H1 (cell line): ENCODE measurements around the gene PFDN4. TPM values are rescaled to one million over a fixed set of nuclear protein-coding genes. Genes with fewer than 3 reads are reported as not detected.

Source experiments
- JUN ChIP-seq: IDR thresholded peaks from 2 replicates; pipeline ENCODE4 v1.6.1; 2011; ENCODE audit warnings: low read depth, mild to moderate bottlenecking, improper control_type of control experiment, low read length
- KDM4A ChIP-seq: IDR thresholded peaks from one replicate; pipeline ENCODE4 v1.7.1; 2012; ENCODE audit warnings: low read depth, mild to moderate bottlenecking, moderate library complexity, low read length, inconsistent platforms; ENCODE audit not compliant: severe bottlenecking
- POLR2AphosphoS5 ChIP-seq: IDR thresholded peaks from 2 replicates; pipeline ENCODE4 v1.6.1; 2011; ENCODE audit warnings: low read depth, low read length
- RBBP5 ChIP-seq: IDR thresholded peaks from 2 replicates; pipeline ENCODE4 v1.7.1; 2012; ENCODE audit warnings: low read depth, mild to moderate bottlenecking, inconsistent platforms, low read length, moderate library complexity, borderline replicate concordance
- SAP30 ChIP-seq: fragments of 300-600 bp; sonication (generic); IDR thresholded peaks from 2 replicates; pipeline ENCODE4 v1.7.1; 2012; ENCODE audit warnings: low read length, moderate library complexity, mild to moderate bottlenecking, inconsistent platforms; ENCODE audit not compliant: insufficient read depth, insufficient replicate concordance
- polyA plus RNA-seq, 7 experiments: library from polyadenylated mRNA; depleted of rRNA in 3 of 7; stranded (reverse) in 5 of 7; unstranded in 2 of 7; fragments of >200 nt in 5 of 7; fragments of 200-250 nt in 2 of 7; gene quantifications; 1 replicate in 5 of 7; 2 replicates in 1 of 7; 4 replicates in 1 of 7; pipeline versions ENCODE4 v1.2.1 to v1.2.3, GENCODE V29; 2011 to 2013; ENCODE audit warnings: missing spikeins in 2 of 7, mixed read lengths in 2 of 7
- total RNA-seq: library from RNA; stranded (reverse); fragmentation: NEBNext Ultra II Directional; extraction: Animal tissue kit (Norgen Biotek cat#: 25700); gene quantifications from 2 replicates; pipeline ENCODE4 v1.2.1, GENCODE V29; 2021
- TF ChIP-seq, protein P1 (sequence below): fragments of 300-600 bp; sonication (generic); IDR thresholded peaks from 2 replicates; pipeline ENCODE4 v1.7.1; 2012; ENCODE audit warnings: low read length, moderate library complexity, mild to moderate bottlenecking, inconsistent platforms; ENCODE audit not compliant: insufficient replicate concordance
- TF ChIP-seq, protein P2 (sequence below): IDR thresholded peaks from 2 replicates; pipeline ENCODE4 v1.6.1; 2012; ENCODE audit warnings: inconsistent platforms
- TF ChIP-seq, protein P3 (sequence below): IDR thresholded peaks from 2 replicates; pipeline ENCODE4 v1.6.1; 2011; ENCODE audit warnings: low read depth, mild to moderate bottlenecking, low read length; ENCODE audit not compliant: insufficient read depth

Gene PFDN4
- total and polyA plus RNA-seq, 2 of the 8 experiments (the other 6 are each of a cell fraction or from before 2014, with no cell fraction given): 41.9 to 96.8 TPM

DNA sequence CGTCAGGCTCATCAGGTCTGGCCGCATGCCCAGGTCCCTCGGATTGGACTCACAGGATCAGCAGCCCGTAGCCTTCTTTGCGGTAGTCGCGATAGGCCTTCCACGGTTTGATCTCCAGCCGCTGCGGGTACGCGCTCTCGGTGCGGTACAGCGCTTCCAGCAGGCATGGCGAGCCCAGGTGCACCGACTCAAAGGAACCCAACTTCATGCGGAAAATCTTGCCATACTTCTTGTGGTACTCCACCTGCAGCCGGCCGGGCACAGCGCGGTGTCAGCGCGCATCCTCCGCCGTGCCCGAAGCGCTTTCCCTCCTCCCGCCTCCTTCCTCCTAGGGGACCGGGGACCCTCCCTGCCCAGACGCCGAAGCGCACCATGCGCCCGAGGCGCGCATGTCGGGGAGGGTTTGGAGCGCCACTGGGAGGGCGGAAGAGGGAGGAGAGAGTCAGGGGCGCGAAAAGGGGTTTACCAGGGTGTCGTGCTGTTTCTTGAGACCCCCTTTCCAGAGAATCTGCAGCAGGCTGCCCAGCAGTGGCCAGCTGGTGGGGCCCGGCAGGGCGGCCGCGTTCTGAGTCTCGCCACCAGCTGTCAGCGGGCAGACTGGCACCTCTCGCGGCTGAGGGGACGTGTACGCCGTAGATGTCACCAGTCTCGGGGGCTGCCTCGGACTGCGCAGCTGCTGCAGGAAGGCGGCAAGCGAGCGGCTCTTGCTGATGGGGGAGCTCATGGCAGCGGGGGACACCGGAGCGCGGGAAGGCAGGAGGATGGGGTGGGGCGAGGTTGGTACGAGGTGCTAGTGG, 34.8 kb upstream of the PFDN4 start (continued):
- TF ChIP-seq, protein P1, sequence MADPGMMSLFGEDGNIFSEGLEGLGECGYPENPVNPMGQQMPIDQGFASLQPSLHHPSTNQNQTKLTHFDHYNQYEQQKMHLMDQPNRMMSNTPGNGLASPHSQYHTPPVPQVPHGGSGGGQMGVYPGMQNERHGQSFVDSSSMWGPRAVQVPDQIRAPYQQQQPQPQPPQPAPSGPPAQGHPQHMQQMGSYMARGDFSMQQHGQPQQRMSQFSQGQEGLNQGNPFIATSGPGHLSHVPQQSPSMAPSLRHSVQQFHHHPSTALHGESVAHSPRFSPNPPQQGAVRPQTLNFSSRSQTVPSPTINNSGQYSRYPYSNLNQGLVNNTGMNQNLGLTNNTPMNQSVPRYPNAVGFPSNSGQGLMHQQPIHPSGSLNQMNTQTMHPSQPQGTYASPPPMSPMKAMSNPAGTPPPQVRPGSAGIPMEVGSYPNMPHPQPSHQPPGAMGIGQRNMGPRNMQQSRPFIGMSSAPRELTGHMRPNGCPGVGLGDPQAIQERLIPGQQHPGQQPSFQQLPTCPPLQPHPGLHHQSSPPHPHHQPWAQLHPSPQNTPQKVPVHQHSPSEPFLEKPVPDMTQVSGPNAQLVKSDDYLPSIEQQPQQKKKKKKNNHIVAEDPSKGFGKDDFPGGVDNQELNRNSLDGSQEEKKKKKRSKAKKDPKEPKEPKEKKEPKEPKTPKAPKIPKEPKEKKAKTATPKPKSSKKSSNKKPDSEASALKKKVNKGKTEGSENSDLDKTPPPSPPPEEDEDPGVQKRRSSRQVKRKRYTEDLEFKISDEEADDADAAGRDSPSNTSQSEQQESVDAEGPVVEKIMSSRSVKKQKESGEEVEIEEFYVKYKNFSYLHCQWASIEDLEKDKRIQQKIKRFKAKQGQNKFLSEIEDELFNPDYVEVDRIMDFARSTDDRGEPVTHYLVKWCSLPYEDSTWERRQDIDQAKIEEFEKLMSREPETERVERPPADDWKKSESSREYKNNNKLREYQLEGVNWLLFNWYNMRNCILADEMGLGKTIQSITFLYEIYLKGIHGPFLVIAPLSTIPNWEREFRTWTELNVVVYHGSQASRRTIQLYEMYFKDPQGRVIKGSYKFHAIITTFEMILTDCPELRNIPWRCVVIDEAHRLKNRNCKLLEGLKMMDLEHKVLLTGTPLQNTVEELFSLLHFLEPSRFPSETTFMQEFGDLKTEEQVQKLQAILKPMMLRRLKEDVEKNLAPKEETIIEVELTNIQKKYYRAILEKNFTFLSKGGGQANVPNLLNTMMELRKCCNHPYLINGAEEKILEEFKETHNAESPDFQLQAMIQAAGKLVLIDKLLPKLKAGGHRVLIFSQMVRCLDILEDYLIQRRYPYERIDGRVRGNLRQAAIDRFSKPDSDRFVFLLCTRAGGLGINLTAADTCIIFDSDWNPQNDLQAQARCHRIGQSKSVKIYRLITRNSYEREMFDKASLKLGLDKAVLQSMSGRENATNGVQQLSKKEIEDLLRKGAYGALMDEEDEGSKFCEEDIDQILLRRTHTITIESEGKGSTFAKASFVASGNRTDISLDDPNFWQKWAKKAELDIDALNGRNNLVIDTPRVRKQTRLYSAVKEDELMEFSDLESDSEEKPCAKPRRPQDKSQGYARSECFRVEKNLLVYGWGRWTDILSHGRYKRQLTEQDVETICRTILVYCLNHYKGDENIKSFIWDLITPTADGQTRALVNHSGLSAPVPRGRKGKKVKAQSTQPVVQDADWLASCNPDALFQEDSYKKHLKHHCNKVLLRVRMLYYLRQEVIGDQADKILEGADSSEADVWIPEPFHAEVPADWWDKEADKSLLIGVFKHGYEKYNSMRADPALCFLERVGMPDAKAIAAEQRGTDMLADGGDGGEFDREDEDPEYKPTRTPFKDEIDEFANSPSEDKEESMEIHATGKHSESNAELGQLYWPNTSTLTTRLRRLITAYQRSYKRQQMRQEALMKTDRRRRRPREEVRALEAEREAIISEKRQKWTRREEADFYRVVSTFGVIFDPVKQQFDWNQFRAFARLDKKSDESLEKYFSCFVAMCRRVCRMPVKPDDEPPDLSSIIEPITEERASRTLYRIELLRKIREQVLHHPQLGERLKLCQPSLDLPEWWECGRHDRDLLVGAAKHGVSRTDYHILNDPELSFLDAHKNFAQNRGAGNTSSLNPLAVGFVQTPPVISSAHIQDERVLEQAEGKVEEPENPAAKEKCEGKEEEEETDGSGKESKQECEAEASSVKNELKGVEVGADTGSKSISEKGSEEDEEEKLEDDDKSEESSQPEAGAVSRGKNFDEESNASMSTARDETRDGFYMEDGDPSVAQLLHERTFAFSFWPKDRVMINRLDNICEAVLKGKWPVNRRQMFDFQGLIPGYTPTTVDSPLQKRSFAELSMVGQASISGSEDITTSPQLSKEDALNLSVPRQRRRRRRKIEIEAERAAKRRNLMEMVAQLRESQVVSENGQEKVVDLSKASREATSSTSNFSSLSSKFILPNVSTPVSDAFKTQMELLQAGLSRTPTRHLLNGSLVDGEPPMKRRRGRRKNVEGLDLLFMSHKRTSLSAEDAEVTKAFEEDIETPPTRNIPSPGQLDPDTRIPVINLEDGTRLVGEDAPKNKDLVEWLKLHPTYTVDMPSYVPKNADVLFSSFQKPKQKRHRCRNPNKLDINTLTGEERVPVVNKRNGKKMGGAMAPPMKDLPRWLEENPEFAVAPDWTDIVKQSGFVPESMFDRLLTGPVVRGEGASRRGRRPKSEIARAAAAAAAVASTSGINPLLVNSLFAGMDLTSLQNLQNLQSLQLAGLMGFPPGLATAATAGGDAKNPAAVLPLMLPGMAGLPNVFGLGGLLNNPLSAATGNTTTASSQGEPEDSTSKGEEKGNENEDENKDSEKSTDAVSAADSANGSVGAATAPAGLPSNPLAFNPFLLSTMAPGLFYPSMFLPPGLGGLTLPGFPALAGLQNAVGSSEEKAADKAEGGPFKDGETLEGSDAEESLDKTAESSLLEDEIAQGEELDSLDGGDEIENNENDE: no peak
- TF ChIP-seq, protein P2, sequence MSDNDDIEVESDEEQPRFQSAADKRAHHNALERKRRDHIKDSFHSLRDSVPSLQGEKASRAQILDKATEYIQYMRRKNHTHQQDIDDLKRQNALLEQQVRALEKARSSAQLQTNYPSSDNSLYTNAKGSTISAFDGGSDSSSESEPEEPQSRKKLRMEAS: peak; percentile 75; the same call in 1 of the 2 replicates
- TF ChIP-seq, protein P3, sequence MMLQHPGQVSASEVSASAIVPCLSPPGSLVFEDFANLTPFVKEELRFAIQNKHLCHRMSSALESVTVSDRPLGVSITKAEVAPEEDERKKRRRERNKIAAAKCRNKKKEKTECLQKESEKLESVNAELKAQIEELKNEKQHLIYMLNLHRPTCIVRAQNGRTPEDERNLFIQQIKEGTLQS: no peak
- peak; percentile 54; the same call in 1 of the 2 replicates for TF ChIP-seq RBBP5
- no peak for TF ChIP-seq POLR2AphosphoS5
- no peak for TF ChIP-seq SAP30
- no peak for TF ChIP-seq JUN
- TF ChIP-seq KDM4A: peak; percentile 95
